ENCODE measurements around the gene LRRC8A. TPM values are rescaled to one million over a fixed set of nuclear protein-coding genes. Genes with fewer than 3 reads are reported as not detected.

LRRC8A gene
- total and polyA plus RNA-seq, 2 experiments from 2014 or later = 37.3 to 80.5 TPM

GRCh38 chr9:128913048-128913900 lies 31.3 kb downstream of the LRRC8A start:
- peaks cover 67% of the 10 kb centered on the region for H3K36me3 Mint-ChIP-seq (ENCODE audit: low read depth)
- peak overlapping the region; percentile 95 for H3K27ac Mint-ChIP-seq
- peaks cover 13% of the 10 kb centered on the region for H3K4me1 ChIP-seq (ENCODE audit: insufficient read depth)
- peaks cover 31% of the 10 kb centered on the region for H3K79me2 ChIP-seq (replicated peaks; ENCODE audit: insufficient read depth)
- peaks cover 16% of the 10 kb centered on the region; the same call in 1 of the 2 replicates for H4K20me1 ChIP-seq (replicated peaks; ENCODE audit: insufficient read depth)
- H3K36me3 ChIP-seq (ENCODE audit: insufficient read depth) = peaks cover 5% of the 10 kb centered on the region; the same call in 1 of the 2 replicates
- no peaks in the 10 kb centered on the region for H3F3A ChIP-seq (replicated peaks; ENCODE audit: low read depth)
- no peaks in the 10 kb centered on the region for H3K9me3 Mint-ChIP-seq
- peak; percentile 11; the same call in 2 of the 3 replicates for ATAC-seq
- no peaks in the 10 kb centered on the region for H3K9me2 ChIP-seq (ENCODE audit: insufficient read depth)
- H3K27me3 ChIP-seq (ENCODE audit: insufficient read depth) = no peaks in the 10 kb centered on the region
- H3K4me3 Mint-ChIP-seq = no peak overlapping the region; the same call in 2 of the 3 replicates
- H3K4me3 ChIP-seq = no peak overlapping the region
- H2AFZ ChIP-seq = no peak overlapping the region
- no peak for DNase-seq (ENCODE audit: low spot score)
- no peak overlapping the region for H3K4me2 ChIP-seq
- H3K27me3 Mint-ChIP-seq (ENCODE audit: insufficient read depth, low read depth, poor library complexity) = peaks cover 6% of the 10 kb centered on the region
- H3K4me1 Mint-ChIP-seq = peaks cover 32% of the 10 kb centered on the region
- peak overlapping the region; percentile 85 for H3K27ac ChIP-seq (ENCODE audit: low read depth)
- TF ChIP-seq ETS1 (IDR thresholded peaks at IDR 0.05) (no peak), EZH2phosphoT487 (IDR thresholded peaks at IDR 0.05; ENCODE audit: unreplicated experiment) (no peak), CREB1 (CRISPR knock-in tag; IDR thresholded peaks at IDR 0.05; ENCODE audit: low read depth) (no peak), ZNF331 (CRISPR knock-in tag; IDR thresholded peaks at IDR 0.05; ENCODE audit: low read depth) (no peak), ZNF114 (CRISPR knock-in tag; IDR thresholded peaks at IDR 0.05) (no peak)

GRCh38 chr9:128913995-128914772 lies 32.3 kb downstream of the LRRC8A start:
- Histone ChIP-seq H3K36me3 (ENCODE audit: insufficient read depth) (peaks cover 5% of the 10 kb centered on the region; the same call in 1 of the 2 replicates), H3K27ac (ENCODE audit: low read depth) (no peak overlapping the region), H3F3A (replicated peaks; ENCODE audit: low read depth) (no peaks in the 10 kb centered on the region), H3K4me2 (no peak overlapping the region), H3K4me1 (ENCODE audit: insufficient read depth) (peaks cover 13% of the 10 kb centered on the region), H4K20me1 (replicated peaks; ENCODE audit: insufficient read depth) (peaks cover 16% of the 10 kb centered on the region; the same call in 1 of the 2 replicates), H2AFZ (no peak overlapping the region), H3K79me2 (replicated peaks; ENCODE audit: insufficient read depth) (peaks cover 29% of the 10 kb centered on the region), H3K4me3 (no peak overlapping the region), H3K27me3 (ENCODE audit: insufficient read depth) (no peaks in the 10 kb centered on the region), H3K9me2 (ENCODE audit: insufficient read depth) (no peaks in the 10 kb centered on the region)
- peaks cover 58% of the 10 kb centered on the region for H3K36me3 Mint-ChIP-seq (ENCODE audit: low read depth)
- peaks cover 8% of the 10 kb centered on the region for H3K27me3 Mint-ChIP-seq (ENCODE audit: insufficient read depth, low read depth, poor library complexity)
- peaks cover 33% of the 10 kb centered on the region for H3K4me1 Mint-ChIP-seq
- no peak for ATAC-seq
- no peaks in the 10 kb centered on the region for H3K9me3 Mint-ChIP-seq
- 0 out of 2 replicates have a peak overlapping the region, but pooled peaks have one; percentile 95 for H3K27ac Mint-ChIP-seq
- no peak for DNase-seq (ENCODE audit: low spot score)
- H3K4me3 Mint-ChIP-seq = no peak overlapping the region
- no peak for TF ChIP-seq POLR2AphosphoS5 (IDR thresholded peaks at IDR 0.05; ENCODE audit: low read depth)
- TF ChIP-seq ZNF331 (CRISPR knock-in tag; IDR thresholded peaks at IDR 0.05; ENCODE audit: low read depth) = no peak
- no peak for TF ChIP-seq ETS1 (IDR thresholded peaks at IDR 0.05)
- TF ChIP-seq ZNF114 (CRISPR knock-in tag; IDR thresholded peaks at IDR 0.05) = no peak
- no peak for TF ChIP-seq NANOG (IDR thresholded peaks at IDR 0.05; ENCODE audit: borderline replicate concordance)
- TF ChIP-seq ZNF462 (CRISPR knock-in tag; IDR thresholded peaks at IDR 0.05) = no peak
- no peak for TF ChIP-seq CREB1 (CRISPR knock-in tag; IDR thresholded peaks at IDR 0.05; ENCODE audit: low read depth)
